NT2/D1 (cell line): Measurements from ENCODE around the gene RUVBL2.

Experiments
- DNase-seq: peaks from one replicate; pipeline ENCODE4 v3.0.0-alpha.2; 2011; ENCODE audit warnings: low read depth, low spot score
- H3K27me3 ChIP-seq: 2 replicates; pipeline ENCODE4 v1.6.0; 2011; ENCODE audit warnings: mild to moderate bottlenecking; ENCODE audit not compliant: insufficient read length, insufficient read depth
- H3K36me3 ChIP-seq: 2 replicates; pipeline ENCODE4 v1.6.1; 2011; ENCODE audit warnings: mild to moderate bottlenecking, low read length, mixed read lengths; ENCODE audit not compliant: insufficient read depth, insufficient read length
- H3K4me1 ChIP-seq: 2 replicates; pipeline ENCODE4 v1.5.1; 2011; ENCODE audit not compliant: insufficient read depth, insufficient read length
- H3K4me3 ChIP-seq: 2 replicates; pipeline ENCODE4 v1.5.1; 2011; ENCODE audit warnings: low read depth; ENCODE audit not compliant: insufficient read length
- H3K9ac ChIP-seq: 2 replicates; pipeline ENCODE4 v1.6.0; 2011; ENCODE audit warnings: low read depth; ENCODE audit not compliant: insufficient read length
- H3K9me3 ChIP-seq: 2 replicates; pipeline ENCODE4 v1.5.1; 2011; ENCODE audit warnings: mild to moderate bottlenecking, low read length; ENCODE audit not compliant: insufficient read depth
- SUZ12 ChIP-seq: IDR thresholded peaks from 2 replicates; pipeline ENCODE4 v1.6.1; 2011; ENCODE audit not compliant: insufficient read length, insufficient read depth; ENCODE audit errors: extremely low read depth
- YY1 ChIP-seq: IDR thresholded peaks from 2 replicates; pipeline ENCODE4 v1.6.1; 2011; ENCODE audit not compliant: insufficient read length, insufficient read depth
- ZNF274 ChIP-seq: IDR thresholded peaks from 2 replicates; pipeline ENCODE4 v1.6.1; 2011; ENCODE audit warnings: mild to moderate bottlenecking, low read depth, low read length

RUVBL2 gene

GRCh38 chr19:48991873-48992580, 1.7 kb upstream of the RUVBL2 start:
- Histone ChIP-seq H3K9me3 (no peaks in the 10 kb centered on the region), H3K27me3 (no peaks in the 10 kb centered on the region), H3K36me3 (peaks cover 31% of the 10 kb centered on the region), H3K9ac (peak overlapping the region; percentile 85), H3K4me3 (peak overlapping the region; percentile 89), H3K4me1 (peaks cover 17% of the 10 kb centered on the region)
- DNase-seq, result no peak
- no peak for TF ChIP-seq ZNF274
- no peak for TF ChIP-seq YY1
- no peak for TF ChIP-seq SUZ12

GRCh38 chr19:48992581-48993174, 1.0 kb upstream of the RUVBL2 start:
- H3K4me1 ChIP-seq, result peaks cover 18% of the 10 kb centered on the region
- H3K27me3 ChIP-seq, result no peaks in the 10 kb centered on the region
- no peak for DNase-seq
- H3K9me3 ChIP-seq, result no peaks in the 10 kb centered on the region
- peak overlapping the region; percentile 85 for H3K9ac ChIP-seq
- H3K4me3 ChIP-seq, result peak overlapping the region; percentile 89
- H3K36me3 ChIP-seq, result peaks cover 28% of the 10 kb centered on the region
- TF ChIP-seq YY1, result no peak
- TF ChIP-seq SUZ12, result no peak
- TF ChIP-seq ZNF274, result no peak

- peak overlapping the region; percentile 89 for H3K4me3 ChIP-seq
- H3K36me3 ChIP-seq, result peaks cover 22% of the 10 kb centered on the region
- H3K9me3 ChIP-seq, result no peaks in the 10 kb centered on the region
- TF ChIP-seq YY1, result no peak
- peak overlapping the region; percentile 75 for H3K9ac ChIP-seq
- no peak for DNase-seq
- H3K27me3 ChIP-seq, result no peaks in the 10 kb centered on the region
- peaks cover 20% of the 10 kb centered on the region for H3K4me1 ChIP-seq
Observed at GRCh38 chr19:48994035-48994386, 324 bp downstream of the RUVBL2 start.

- Histone ChIP-seq H3K9me3 (no peaks in the 10 kb centered on the region), H3K27me3 (no peaks in the 10 kb centered on the region), H3K36me3 (peaks cover 36% of the 10 kb centered on the region), H3K4me3 (no peak overlapping the region), H3K9ac (no peak overlapping the region), H3K4me1 (peaks cover 3% of the 10 kb centered on the region)
- DNase-seq, result no peak
- no peak for TF ChIP-seq ZNF274
- TF ChIP-seq YY1, result no peak
- no peak for TF ChIP-seq SUZ12
Observed at GRCh38 chr19:48997972-48998371, 4.3 kb downstream of the RUVBL2 start.

- H3K27me3 ChIP-seq, result no peaks in the 10 kb centered on the region
- no peak overlapping the region for H3K4me3 ChIP-seq
- H3K9ac ChIP-seq, result peak overlapping the region; percentile 0
- H3K9me3 ChIP-seq, result no peaks in the 10 kb centered on the region
- no peak for DNase-seq
- H3K36me3 ChIP-seq, result peaks cover 53% of the 10 kb centered on the region
- TF ChIP-seq SUZ12, result no peak
- no peak for TF ChIP-seq YY1
- TF ChIP-seq ZNF274, result no peak
- H3K4me1 ChIP-seq, result peaks cover 3% of the 10 kb centered on the region
Observed at GRCh38 chr19:48999481-49000325, 6.0 kb downstream of the RUVBL2 start.

GRCh38 chr19:49004133-49004532, 10.4 kb downstream of the RUVBL2 start:
- no peaks in the 10 kb centered on the region for H3K27me3 ChIP-seq
- no peaks in the 10 kb centered on the region for H3K4me1 ChIP-seq
- H3K36me3 ChIP-seq, result peaks cover 72% of the 10 kb centered on the region

GRCh38 chr19:49004964-49005614, 11.4 kb downstream of the RUVBL2 start:
- Histone ChIP-seq H3K4me3 (no peak overlapping the region), H3K4me1 (no peaks in the 10 kb centered on the region), H3K9me3 (no peaks in the 10 kb centered on the region), H3K9ac (no peak overlapping the region), H3K36me3 (peaks cover 71% of the 10 kb centered on the region), H3K27me3 (no peaks in the 10 kb centered on the region)
- no peak for DNase-seq
- TF ChIP-seq YY1, result no peak
- no peak for TF ChIP-seq ZNF274
- no peak for TF ChIP-seq SUZ12

More at GRCh38 chr19:49004133-49004532, 10.4 kb downstream of the RUVBL2 start:
- Histone ChIP-seq H3K9me3 (no peaks in the 10 kb centered on the region), H3K4me3 (no peak overlapping the region), H3K9ac (no peak overlapping the region)
- no peak for DNase-seq
- no peak for TF ChIP-seq SUZ12
